ENCODE data around the gene TBX2. TPM values are rescaled to one million over a fixed set of nuclear protein-coding genes. Genes with fewer than 3 reads are reported as not detected.
A peak's percentile ranks its signal among the peaks of the same experiment; 100 is the strongest.

TBX2 gene
- total and polyA plus RNA-seq, 2 of the 13 experiments (the other 11 are each of a cell fraction or from before 2014, with no cell fraction given) = 2.8 to 15.3 TPM

- TF ChIP-seq CSRNP1 (CRISPR knock-in tag; IDR thresholded peaks at IDR 0.05) = peak; percentile 59; the same call in 1 of the 2 replicates
- TF ChIP-seq POGK (CRISPR knock-in tag; conservative IDR thresholded peaks at IDR 0.05) = peak; percentile 95
- TF ChIP-seq RARA (CRISPR knock-in tag; IDR thresholded peaks at IDR 0.05) = peak; percentile 42
- peak; percentile 58; the same call in 1 of the 2 replicates for TF ChIP-seq ZMYM4 (CRISPR knock-in tag; IDR thresholded peaks at IDR 0.05)
- TF ChIP-seq KDM4B (CRISPR knock-in tag; IDR thresholded peaks at IDR 0.05) = peak; percentile 75; the same call in 1 of the 2 replicates
- peak; percentile 34 for TF ChIP-seq SKI (IDR thresholded peaks at IDR 0.05; ENCODE audit: partially characterized antibody)
- peak; percentile 82 for TF ChIP-seq IKZF5 (CRISPR knock-in tag; IDR thresholded peaks at IDR 0.05)
- peak; percentile 46; the same call in 1 of the 2 replicates for TF ChIP-seq ZNF362 (CRISPR knock-in tag; IDR thresholded peaks at IDR 0.05; ENCODE audit: borderline replicate concordance)
- no peak; the same call in 1 of the 2 replicates for TF ChIP-seq ZNF572 (CRISPR knock-in tag; IDR thresholded peaks at IDR 0.05)
- TF ChIP-seq KLF9 (CRISPR knock-in tag; IDR thresholded peaks at IDR 0.05; ENCODE audit: low read depth) = no peak
- peak; percentile 83; the same call in 1 of the 2 replicates for TF ChIP-seq ZBTB25 (CRISPR knock-in tag; IDR thresholded peaks at IDR 0.05)
- TF ChIP-seq MEIS2 (CRISPR knock-in tag; IDR thresholded peaks at IDR 0.05) = peak; percentile 73; the same call in 1 of the 2 replicates
- no peak for TF ChIP-seq HNF4G (IDR thresholded peaks at IDR 0.05; ENCODE audit: borderline replicate concordance, low read depth, low read length)
- peak; percentile 62; the same call in 1 of the 2 replicates for TF ChIP-seq HNF4G (CRISPR knock-in tag; IDR thresholded peaks at IDR 0.05; ENCODE audit: borderline replicate concordance, low read depth)
- peak; percentile 96 for TF ChIP-seq ZNF687 (CRISPR knock-in tag; IDR thresholded peaks at IDR 0.05)
- TF ChIP-seq MED1 (CRISPR knock-in tag; IDR thresholded peaks at IDR 0.05) = peak; percentile 68; the same call in 1 of the 2 replicates
- 0 out of 2 replicates have a peak, but pooled peaks have one; percentile 17 for TF ChIP-seq ZSCAN12 (CRISPR knock-in tag; IDR thresholded peaks at IDR 0.05)
Measured at GRCh38 chr17:61412143-61412859, 12.7 kb downstream of the TBX2 start (continued).
